Esophagus mucosa (tissue), 1 donor: ENCODE results near the gene ASB3. TPM values are rescaled to one million over a fixed set of nuclear protein-coding genes. Genes with fewer than 3 reads are reported as not detected.
"Not testable (repeated sequence)": the region's sequence is repeated elsewhere in the genome, so short reads cannot be mapped to it uniquely, and the experiment has no call there.

ENCODE experiments used
- ATAC-seq: fragments of 200-7000 bp; cut with Tn5 transposase; one replicate; pipeline ENCODE4 v1.9.1; 2020
- total RNA-seq: library from RNA; stranded (reverse); gene quantifications from one replicate; pipeline ENCODE4 v1.2.4, GENCODE V29; 2023
- donor health status: DM: yes; HTN: yes; CAD: no.

Gene ASB3
- total RNA-seq, 1 donor from 2014 or later: 9.2 TPM

DNA sequence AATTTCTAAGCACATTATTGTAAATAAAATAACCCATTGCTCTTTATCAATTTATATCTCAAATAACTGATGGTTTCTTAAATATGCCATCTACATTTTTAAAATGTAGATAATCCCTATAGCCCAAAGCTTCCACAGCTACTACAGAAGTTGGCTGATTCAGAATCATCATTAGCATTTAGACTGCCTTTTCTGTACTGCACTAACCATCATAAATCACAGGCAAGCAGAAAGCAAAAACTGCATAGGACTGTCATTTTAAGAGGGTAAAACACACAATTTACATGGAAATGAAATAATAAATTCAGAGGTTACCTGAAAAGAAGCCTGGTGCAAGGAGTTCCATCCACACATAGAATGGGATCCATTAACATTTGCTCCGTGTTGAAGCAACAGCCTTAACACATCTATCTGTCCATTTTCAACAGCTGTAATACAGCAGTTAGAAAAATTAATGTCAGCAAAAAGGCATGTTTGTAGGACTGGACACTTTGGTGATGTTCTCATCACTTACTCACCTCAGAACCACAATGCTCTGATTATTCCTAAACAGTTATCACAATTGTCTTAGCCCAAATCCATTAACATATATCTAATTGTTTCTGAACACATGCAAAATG, 57.5 kb downstream of the ASB3 start:
- ATAC-seq: no peak

DNA sequence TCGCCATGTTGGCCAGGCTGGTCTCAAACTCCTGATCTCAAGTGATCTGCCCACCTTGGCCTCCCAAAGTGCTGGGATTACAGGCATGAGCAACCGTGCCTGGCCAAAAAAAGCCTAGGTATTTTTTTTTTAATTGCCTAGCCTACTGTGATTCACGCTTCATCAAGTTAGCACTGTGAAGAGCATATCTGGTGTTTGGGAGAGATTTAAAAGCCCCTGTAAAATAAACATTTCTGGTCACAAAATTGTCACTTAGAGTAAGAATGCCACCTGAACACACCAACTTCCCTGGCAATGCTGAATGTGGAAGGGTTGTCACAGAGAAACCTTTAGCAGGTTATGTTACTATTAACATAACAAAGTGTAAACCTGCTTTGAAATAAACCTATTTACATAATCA, 58.8 kb downstream of the ASB3 start:
- ATAC-seq: no peak

DNA sequence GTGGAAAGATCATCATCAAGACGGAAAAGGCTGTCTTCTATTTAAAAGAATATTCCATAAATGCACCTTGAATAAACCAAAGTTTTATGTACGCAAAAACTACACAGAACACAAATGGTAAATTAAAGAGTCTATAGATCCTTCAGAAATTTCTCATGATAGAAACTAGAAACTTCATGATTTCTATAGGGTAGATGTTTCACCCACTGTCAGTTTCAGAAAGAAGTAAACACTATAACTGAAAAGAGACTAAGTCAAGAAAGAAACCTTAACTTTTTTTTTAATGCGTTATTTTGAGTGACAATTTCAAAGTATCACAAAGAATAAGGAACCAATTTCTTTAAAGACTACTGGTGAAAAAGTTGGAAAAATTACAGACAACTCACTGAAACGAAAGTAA, 61.1 kb downstream of the ASB3 start:
- no peak for ATAC-seq

DNA sequence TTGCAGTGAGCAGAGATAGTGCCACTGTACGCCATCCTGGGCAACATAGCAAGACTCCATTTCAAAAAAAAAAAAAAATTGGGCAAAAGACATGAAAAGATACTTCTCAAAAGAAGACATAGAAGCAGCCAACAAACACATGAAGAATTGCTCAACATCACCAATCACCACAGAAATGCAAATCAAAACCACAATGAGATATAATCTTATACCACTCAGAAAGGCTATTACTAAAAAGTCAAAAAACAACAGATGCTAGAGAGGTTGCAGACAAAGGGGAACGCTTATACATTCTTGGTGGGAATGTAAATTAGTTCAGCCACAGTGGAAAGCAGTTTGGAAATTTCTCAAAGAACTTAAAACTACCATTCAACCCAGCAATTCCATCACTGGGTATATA, 62.2 kb downstream of the ASB3 start:
- ATAC-seq: no peak

DNA sequence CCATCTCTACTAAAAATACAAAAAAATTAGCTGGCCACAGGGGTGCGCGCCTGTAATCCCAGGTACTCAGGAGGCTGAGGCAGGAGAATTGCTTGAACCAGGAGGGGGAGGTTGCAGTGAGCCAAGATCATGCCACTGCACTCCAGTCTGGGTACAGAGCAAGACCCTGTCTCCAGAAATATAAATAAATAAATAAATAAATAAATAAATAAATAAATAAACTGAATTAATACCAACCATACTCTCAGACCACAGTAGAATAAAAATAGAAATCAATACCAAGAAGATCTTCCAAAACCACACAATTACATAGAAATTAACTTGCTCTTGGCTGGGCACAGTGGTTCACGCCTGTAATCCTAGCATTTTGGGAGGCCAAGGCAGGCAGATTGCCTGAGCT, 65.8 kb downstream of the ASB3 start:
- not testable (repeated sequence) for ATAC-seq

DNA sequence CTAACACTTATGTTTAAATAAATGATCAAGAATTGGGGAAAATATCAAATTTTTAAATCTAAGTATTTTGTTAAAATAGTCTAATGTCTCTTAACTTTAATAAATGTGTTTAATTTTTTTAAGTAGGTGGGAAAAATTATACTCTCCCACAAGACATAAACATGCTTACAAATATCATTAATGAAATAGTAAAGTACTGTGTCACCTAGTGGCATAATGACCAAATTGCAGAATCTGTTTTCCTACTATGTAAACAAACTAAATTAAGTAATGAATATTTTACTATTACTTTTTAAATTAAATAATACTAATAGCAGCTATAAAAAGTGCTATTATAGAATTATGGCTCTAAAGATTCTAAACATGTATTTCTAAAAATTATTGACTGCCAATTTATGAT, 71.2 kb downstream of the ASB3 start:
- ATAC-seq: no peak

DNA sequence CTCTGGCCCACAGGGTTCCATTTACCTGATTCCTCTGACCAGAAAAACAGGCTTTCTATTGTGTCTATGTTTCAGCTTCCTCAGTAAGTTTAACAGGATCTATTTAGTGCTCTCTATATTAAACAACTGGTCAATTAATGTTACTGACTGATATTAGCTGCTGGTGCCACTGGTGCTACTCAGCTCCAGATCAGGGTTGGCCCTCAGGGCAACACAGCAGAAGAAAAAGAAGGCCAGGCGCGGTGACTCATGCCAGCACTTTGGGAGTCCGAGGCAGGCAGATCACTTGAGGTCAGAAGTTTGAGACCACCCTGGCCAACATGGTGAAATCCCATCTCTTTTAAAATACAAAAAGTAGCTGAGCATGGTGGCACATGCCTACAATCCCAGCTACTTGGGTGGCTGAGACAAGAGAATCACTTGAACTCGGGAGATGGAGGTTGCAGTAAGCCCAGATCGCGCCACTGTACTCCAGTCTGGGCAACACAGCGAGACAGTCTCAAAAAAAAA, 75.4 kb downstream of the ASB3 start:
- ATAC-seq: no peak

DNA sequence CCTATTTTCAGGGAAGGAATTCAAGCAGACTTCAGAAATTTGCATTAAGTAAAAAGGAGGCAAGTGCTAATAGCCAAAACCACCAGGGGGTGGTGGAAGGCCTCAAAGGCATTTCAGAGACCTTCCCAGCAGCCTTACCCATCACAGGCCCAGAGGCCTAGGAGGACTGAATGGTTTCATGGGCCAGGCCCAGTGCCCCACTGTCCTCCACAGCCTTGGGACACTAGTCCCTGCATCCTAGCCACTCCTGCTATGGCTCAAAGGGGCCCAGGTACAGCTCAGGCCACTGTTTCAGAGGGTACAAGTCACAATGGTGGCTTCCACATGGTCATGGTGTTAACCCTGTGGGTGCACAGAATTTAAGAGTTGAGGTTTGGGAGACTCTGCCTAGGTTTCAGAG, 77.8 kb downstream of the ASB3 start:
- no peak for ATAC-seq

DNA sequence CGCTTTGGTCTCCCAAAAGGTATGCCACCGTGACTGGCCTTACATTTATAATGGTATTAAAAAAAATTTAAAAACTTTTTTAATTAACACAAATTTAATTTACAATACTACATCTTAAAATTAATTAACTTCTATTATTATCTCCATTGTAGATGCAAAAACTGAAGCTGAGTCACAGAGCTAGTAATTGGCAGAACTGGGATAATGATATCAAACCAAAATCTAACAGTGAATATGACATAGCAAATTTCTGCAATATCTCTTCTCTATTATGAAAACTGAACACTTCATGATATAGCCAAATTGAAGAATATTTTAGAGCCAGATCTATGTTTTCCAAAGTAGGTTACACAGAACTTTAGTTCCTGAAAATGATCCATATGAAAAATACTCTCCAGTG, 85.5 kb downstream of the ASB3 start:
- no peak for ATAC-seq

DNA sequence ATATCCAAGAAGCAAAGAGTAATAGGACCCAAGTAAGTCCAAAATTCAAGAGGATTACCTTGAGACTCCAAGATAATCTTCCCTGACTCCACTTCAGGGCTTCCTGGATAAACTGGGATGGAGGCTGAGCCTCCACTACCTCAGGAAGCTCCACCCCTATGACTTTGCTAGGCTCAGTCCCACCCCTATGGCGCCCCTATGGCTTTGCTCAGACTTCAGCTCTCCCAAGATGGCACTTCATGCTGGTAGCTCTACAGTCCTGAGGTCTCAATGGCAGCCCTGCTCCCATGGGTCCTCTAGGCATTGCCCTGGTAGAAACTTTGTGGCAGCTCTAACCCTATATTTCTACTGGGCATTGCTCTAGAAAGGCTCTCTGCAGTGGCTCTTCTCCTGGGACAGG, 89.1 kb downstream of the ASB3 start:
- no peak for ATAC-seq

DNA sequence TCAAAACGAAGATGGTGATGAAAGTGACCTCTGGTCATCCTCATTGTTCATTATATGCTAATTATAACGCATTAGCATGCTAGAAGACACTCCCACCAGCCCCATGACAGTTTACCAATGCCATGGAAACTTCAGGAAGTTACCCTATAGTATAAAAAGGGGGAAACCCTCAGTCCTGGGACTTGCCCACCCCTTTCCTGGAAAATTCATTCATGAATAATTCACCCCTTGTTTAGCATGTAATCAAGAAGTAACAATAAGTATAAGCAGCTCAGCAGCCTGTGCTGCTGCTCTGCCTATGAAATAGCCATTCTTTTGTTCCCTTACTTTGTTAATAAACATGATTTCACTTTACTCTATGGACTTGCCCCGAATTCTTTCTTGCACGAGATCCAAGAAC, 89.7 kb downstream of the ASB3 start:
- no peak for ATAC-seq

DNA sequence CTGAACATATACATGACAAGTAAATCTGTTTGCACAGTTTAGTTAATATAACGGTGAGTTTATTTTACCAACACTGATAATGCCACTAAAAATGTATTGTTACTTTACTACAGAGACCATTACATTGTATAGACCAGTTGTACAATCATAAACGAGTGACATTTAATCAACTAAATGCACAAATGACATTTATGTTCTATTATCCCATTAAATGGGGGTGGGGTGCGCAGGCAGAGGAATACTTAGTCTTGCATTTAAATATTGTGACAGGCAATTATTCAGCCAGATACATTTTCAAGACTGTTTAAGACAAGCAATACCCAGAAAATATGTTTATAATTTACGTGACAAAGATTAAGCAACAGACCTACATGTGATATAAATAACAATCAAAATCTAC, 91.2 kb downstream of the ASB3 start:
- no peak for ATAC-seq

DNA sequence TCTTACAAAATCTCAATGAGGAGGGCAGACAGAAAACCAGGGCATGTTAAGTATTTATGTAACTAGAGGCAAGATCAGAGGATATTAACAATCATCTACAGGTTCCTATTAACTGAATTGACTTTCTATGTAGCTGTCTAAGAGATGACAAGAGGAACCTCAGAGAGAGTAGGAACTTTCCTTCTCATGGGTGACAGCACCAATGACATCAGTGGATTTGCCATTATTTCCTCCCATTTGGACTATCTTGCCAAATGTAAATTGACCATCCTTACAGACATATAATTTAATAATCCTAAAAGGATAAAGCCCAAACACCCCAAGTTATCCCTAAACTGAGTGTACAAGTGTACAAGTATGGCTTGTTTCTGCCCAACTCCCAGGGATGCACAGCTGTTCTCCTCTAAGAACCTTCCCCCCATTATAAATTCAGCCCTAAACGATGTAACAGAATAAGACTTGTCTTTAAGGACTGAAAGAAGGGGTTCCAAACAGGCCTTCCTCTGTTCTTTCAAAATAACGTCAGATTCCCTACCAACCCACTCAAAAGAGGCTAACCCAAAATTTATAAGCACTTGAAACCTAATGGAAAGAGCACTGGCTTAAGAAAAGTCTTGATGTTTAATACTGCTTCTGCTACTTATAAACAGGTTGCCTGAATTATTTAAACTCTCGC, 92.5 kb downstream of the ASB3 start:
- no peak for ATAC-seq

DNA sequence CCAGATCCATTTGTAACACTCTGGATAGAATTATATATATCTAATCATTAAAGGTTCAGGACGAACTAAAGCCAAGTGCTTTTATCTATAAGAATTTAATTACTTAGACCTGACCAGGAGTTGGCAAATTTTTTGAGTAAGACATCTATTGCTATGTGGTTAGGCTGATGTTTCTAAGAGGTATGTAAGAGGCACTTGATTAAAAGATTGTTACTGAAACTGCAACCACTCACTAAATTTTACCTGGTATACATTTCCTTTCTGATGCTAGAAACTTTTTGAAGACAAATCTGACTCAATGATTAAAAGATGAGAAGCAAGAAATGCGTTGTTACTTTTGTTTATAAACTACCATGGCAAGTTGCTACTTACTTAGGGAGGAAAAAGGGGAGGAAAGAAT, 95.9 kb downstream of the ASB3 start:
- no peak for ATAC-seq

DNA sequence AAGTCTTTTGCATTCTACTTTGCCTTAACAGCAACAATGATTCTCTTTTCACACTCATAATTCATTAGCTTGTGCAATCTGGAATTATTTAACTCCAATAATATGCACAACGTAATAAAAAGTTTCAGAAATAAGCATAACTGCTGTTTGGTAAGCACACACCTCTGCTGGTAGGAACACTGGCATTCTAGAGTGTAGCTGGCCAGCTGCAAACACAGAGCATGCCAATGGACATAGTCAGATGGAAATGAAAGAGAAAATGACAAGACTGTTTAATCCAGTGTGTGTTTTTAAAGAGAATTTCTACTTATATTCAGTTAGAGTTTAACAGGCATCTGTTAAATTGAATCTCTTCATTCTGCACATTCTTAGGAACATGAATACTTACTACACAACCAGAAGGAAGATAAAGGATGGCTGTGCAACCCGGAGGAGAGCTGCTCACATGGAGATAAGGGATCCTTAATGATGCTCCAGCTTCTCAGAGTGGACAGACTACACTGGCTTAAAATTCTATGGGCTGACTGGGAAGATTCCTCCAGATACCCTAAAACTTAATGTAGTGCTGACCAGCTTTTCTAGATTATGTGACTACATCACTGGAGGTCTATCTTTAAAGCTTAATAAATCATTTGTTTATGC, 113.8 kb downstream of the ASB3 start:
- no peak for ATAC-seq

DNA sequence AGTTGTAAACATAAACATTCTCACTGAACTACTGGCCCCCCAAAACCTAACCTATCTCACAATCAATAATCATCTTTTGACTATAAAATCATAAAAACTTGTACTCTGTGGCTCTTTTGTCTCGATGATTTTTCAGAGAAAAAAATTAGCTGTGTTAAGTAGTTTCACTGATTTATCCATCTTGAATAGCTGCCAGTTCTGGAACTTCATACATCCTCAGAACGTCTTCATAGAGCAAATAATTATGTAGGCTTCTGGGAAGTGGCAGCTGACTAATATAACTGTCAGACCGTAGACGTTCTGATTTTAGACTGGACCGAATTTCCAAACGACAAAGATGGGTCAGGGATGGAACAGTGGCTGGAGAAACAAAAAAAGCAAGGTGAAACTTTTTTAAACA, 116.4 kb downstream of the ASB3 start:
- ATAC-seq: no peak

DNA sequence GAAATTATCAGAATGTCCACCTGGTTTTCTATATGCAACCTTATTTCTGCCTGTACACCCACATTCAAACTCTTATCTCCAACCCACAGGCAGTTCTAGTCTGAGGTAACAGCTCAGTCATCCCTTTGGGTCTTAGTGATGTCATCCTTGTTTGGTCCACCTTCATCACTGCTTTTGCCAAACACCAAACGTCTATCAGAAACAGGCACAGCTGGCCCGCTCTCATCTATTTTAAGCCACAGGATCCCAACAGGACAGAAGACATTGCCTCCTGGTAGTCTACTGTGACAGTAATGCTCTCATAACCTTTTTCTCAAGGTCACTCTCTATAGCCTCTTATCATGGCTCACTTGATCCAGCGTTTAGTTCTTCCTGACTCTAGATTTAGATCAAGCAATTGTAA, 118.1 kb downstream of the ASB3 start:
- ATAC-seq: no peak

DNA sequence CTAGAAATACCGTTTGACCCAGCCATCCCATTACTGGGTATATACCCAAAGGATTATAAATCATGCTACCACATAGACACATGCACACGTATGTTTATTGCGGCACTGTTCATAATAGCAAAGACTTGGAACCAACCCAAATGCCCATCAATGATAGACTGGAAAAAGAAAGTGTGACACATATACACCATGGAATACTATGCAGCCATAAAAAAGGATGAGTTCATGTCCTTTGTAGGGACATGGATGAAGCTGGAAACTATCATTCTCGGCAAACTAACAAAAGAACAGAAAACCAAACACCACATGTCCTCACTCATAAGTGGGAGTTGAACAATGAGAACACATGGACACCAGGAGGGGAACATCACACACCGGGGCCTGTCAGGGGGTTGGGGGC, 119.6 kb downstream of the ASB3 start:
- not testable (repeated sequence) for ATAC-seq

DNA sequence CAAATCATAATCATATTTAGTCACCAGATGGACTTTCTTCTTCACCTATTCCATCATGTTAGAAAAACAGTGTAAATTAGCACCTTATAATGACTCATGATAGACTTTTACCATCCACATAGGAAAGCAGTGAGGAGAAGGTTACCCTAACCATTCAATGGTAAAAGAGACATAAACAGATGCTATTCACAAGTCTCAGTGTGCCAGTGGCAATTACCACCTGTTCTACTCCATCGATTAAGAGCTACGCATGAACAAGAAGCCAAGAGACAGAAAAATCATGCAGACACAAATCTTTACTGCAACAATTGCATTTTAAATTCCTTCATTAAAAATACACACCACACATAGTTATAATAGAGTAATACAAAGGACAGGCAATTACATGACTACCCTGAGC, 125.9 kb downstream of the ASB3 start:
- ATAC-seq: no peak

DNA sequence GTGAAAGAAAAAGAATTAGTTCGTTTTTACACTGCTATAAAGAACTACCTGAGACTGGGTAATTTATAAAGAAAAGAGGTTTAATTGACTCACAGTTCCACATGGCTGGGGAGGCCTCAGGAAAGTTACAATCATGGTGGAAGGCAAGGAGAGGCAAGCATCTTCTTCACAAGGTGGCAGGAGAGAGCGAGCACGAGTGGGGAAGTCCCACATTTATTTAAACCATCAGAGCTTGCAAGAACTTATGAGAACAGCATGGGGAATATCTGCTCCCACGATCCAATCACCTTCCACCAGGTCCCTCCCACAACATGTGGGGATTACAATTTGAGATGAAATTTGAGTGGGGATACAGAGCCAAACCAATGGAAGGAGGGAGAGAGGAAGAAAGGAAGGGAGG, 128.3 kb downstream of the ASB3 start:
- not testable (repeated sequence) for ATAC-seq

DNA sequence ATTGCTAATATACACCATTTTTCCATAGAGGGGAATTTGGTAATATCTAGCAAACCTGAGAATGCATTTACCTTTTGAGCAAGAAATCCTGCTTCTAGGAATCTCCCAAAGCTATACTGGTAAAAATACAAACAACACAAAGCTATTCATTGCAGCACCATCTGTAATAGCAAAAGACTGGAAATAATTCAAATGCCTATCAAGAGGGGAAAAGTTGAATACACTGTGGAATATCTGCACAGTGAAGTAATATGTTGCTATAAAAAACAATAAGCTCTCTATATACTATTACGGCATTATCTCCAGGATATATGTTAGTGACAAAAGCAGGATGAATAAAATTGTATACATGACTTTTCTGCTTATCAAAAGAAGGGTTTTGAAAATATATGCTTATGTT, 131.5 kb downstream of the ASB3 start:
- no peak for ATAC-seq

DNA sequence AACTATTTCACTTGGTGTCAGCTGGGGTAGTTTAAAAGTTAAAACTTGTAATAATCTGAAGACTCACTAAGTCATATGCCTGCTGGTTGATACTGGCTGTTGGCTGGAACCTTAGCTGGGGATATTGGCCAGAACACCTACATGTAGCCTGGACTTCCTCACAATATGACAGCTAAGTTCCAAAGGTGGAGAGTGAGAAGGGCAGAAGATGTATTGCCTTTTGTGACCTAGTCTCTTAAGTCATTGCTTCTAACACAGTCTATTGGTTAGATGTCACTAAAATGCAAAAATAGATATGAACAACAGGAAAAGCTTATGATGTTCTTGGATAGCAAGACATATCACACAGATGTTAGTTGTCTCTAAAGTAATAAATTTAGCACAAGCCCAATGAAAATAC, 132.4 kb downstream of the ASB3 start:
- no peak for ATAC-seq

DNA sequence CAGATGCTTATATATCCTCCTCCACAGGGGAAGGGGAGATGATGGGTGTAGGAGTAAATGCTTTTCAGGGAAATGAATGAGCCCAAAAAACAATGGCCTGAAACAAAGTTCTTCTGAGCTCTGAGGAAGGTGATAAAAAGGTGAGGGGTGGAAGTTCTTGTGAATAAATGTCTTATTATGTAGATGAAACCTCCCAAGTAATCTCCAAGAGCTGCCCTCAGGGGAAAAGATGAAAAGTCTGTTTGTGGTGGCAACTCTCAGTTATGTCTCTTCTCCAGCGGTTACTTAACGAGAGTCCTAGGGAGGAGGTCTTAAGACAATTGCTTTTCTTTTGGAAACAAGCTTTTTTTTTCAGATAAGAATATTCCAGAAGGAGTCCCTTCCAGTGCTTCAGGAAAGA, 134.6 kb downstream of the ASB3 start:
- ATAC-seq: no peak

DNA sequence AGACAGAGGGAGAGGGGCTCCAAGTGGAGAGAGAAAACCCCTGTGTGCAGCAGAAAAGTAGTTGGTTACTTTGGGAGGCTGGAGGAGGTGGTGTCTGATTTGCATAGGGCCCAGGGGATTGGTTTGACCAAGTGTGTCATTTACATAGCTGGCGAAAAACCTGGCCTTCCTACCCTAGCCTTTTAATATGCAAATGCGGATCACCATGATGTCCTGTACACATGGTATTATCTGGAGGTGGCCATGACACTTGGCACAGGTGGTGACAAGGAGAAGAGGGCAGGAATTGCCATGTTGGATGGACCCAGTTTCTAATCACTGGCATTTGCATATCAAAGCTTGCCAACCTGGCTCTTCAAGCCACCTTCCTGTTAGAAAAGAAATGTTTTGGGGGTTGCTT, 140.0 kb downstream of the ASB3 start:
- no peak for ATAC-seq
